H1 (cell line): Measurements from ENCODE around the gene COIL. TPM values are rescaled to one million over a fixed set of nuclear protein-coding genes. Genes with fewer than 3 reads are reported as not detected.

Experiments used
- CTCF ChIA-PET: fragments of 300-600 bp; sonication (Branson Sonifier 250); formaldehyde crosslinking; loops from one replicate; lab custom pipeline; 2021; ENCODE audit not compliant: partially characterized antibody; lab: Charles Lee
- POLR2A ChIA-PET: fragments of 300-600 bp; sonication (Branson Sonifier 250); formaldehyde crosslinking; loops from one replicate; lab custom pipeline; 2021; ENCODE audit warnings: inconsistent platforms; ENCODE audit not compliant: partially characterized antibody; lab: Charles Lee
- DNase-seq, 2 experiments: peaks; one replicate each; pipeline versions ENCODE4 v3.0.0 to v3.0.0-alpha.2; 2010 to 2022; ENCODE audit warnings: low spot score in 2 of 2, low read depth in 1 of 2, mixed read lengths in 1 of 2
- FAIRE-seq: peaks from 2 replicates; lab custom pipeline; 2011; peaks lifted over from hg19 to GRCh38; lab: Jason Lieb, UNC
- H2AFZ ChIP-seq: 2 replicates; pipeline ENCODE4 v1.8.1; 2012; ENCODE audit warnings: low read length, inconsistent platforms
- H2AK5ac ChIP-seq: 2 replicates; pipeline ENCODE4 v1.6.1; 2013; ENCODE audit warnings: low read depth, low read length
- H2BK120ac ChIP-seq: replicated peaks from 2 replicates; pipeline ENCODE3; 2013; ENCODE audit warnings: low read depth, low read length, inconsistent platforms
- H2BK12ac ChIP-seq: 2 replicates; pipeline ENCODE4 v1.6.1; 2013; ENCODE audit warnings: low read depth, low read length
- H2BK15ac ChIP-seq: 2 replicates; pipeline ENCODE4 v1.6.1; 2013; ENCODE audit warnings: low read length
- H2BK20ac ChIP-seq: 2 replicates; pipeline ENCODE4 v1.6.1; 2013; ENCODE audit warnings: low read length
- H2BK5ac ChIP-seq: 2 replicates; pipeline ENCODE4 v1.6.1; 2013; ENCODE audit warnings: low read depth, low read length
- H3K14ac ChIP-seq: 2 replicates; pipeline ENCODE4 v1.6.1; 2013; ENCODE audit warnings: inconsistent platforms; ENCODE audit not compliant: insufficient read length
- H3K18ac ChIP-seq: 2 replicates; pipeline ENCODE4 v1.6.1; 2013; ENCODE audit warnings: low read length; ENCODE audit errors: extremely low read depth
- H3K23ac ChIP-seq: 2 replicates; pipeline ENCODE4 v1.6.1; 2013; ENCODE audit warnings: inconsistent platforms; ENCODE audit not compliant: insufficient read length
- H3K23me2 ChIP-seq: 2 replicates; pipeline ENCODE4 v1.6.1; 2013; ENCODE audit warnings: low read depth, low read length
- H3K27ac ChIP-seq: 2 replicates; pipeline ENCODE4 v1.6.1; 2011; ENCODE audit warnings: low read depth, low read length, inconsistent platforms
- H3K27me3 ChIP-seq, 4 experiments: replicated peaks in 1 of 4; 1 replicate in 1 of 4; 2 replicates in 3 of 4; pipeline versions ENCODE4 v1.6.1 to v1.8.1; 2011 to 2013; ENCODE audit warnings: low read length in 3 of 4, mild to moderate bottlenecking in 3 of 4, inconsistent platforms in 2 of 4, mixed read lengths in 2 of 4, moderate library complexity in 1 of 4; ENCODE audit not compliant: control insufficient read depth in 3 of 4, insufficient read depth in 3 of 4; ENCODE audit errors: extremely low read depth in 1 of 4
- H3K36me3 ChIP-seq, 4 experiments: 2 replicates each; pipeline versions ENCODE4 v1.6.1 to v1.8.1; 2011 to 2013; ENCODE audit warnings: mild to moderate bottlenecking in 4 of 4, low read length in 3 of 4, moderate library complexity in 2 of 4, control low read depth in 1 of 4, inconsistent platforms in 1 of 4; ENCODE audit not compliant: insufficient read depth in 4 of 4, control insufficient read depth in 2 of 4
- H3K4ac ChIP-seq: replicated peaks from 2 replicates; pipeline ENCODE3; 2013; ENCODE audit warnings: low read length, low read depth, mixed read lengths, inconsistent platforms; ENCODE audit not compliant: insufficient read length
- H3K4me1 ChIP-seq, 4 experiments: replicated peaks in 1 of 4; 1 replicate in 1 of 4; 2 replicates in 3 of 4; pipeline versions ENCODE4 v1.6.1 to v1.8.1; 2011 to 2013; ENCODE audit warnings: low read length in 3 of 4, inconsistent platforms in 2 of 4, mixed read lengths in 1 of 4; ENCODE audit not compliant: insufficient read depth in 4 of 4, control insufficient read depth in 3 of 4
- H3K4me2 ChIP-seq, 2 experiments: 2 replicates each; pipeline versions ENCODE4 v1.6.1 to v1.8.1; 2011 to 2013; ENCODE audit warnings: low read depth in 2 of 2, low read length in 2 of 2, control low read depth in 1 of 2, inconsistent platforms in 1 of 2, mild to moderate bottlenecking in 1 of 2; ENCODE audit not compliant: insufficient read depth in 1 of 2
- H3K4me3 ChIP-seq, 4 experiments: fragments of 200-600, 300-600 bp in 1 of 4; sonication (generic), shearing (Covaris generic), sonication (Bioruptor Twin) in 1 of 4; 2 replicates each; pipeline versions ENCODE4 v1.5.1 to v1.8.1; 2011 to 2016; ENCODE audit warnings: low read length in 4 of 4, low read depth in 3 of 4, control low read depth in 2 of 4, inconsistent platforms in 2 of 4, mild to moderate bottlenecking in 2 of 4, mixed read lengths in 1 of 4, moderate library complexity in 1 of 4; ENCODE audit not compliant: insufficient read depth in 2 of 4; ENCODE audit errors: extremely low read depth in 1 of 4
- H3K56ac ChIP-seq: replicated peaks from 2 replicates; pipeline ENCODE3; 2013; ENCODE audit warnings: low read depth, mild to moderate bottlenecking, mixed read lengths, low read length, inconsistent platforms; ENCODE audit not compliant: insufficient read length
- H3K79me1 ChIP-seq: 2 replicates; pipeline ENCODE4 v1.6.1; 2013; ENCODE audit warnings: low read depth, low read length, control low read depth
- H3K79me2 ChIP-seq, 2 experiments: 2 replicates each; pipeline versions ENCODE4 v1.6.1 to v1.8.1; 2012 to 2013; ENCODE audit warnings: low read length in 2 of 2, mild to moderate bottlenecking in 2 of 2, inconsistent platforms in 1 of 2; ENCODE audit not compliant: insufficient read depth in 2 of 2, control insufficient read depth in 1 of 2
- H3K9ac ChIP-seq, 4 experiments: replicated peaks in 1 of 4; 1 replicate in 1 of 4; 2 replicates in 3 of 4; pipeline versions ENCODE4 v1.6.1 to v1.8.1; 2011 to 2013; ENCODE audit warnings: low read depth in 3 of 4, low read length in 3 of 4, control low read depth in 2 of 4, mild to moderate bottlenecking in 2 of 4, moderate library complexity in 2 of 4, inconsistent platforms in 1 of 4; ENCODE audit errors: extremely low read depth in 1 of 4
- H3K9me3 ChIP-seq, 2 experiments: 2 replicates each; pipeline versions ENCODE4 v1.6.1 to v1.8.1; 2012 to 2013; ENCODE audit warnings: mild to moderate bottlenecking in 2 of 2, moderate library complexity in 2 of 2, control low read depth in 1 of 2, inconsistent platforms in 1 of 2, low read depth in 1 of 2, low read length in 1 of 2, mixed read lengths in 1 of 2; ENCODE audit not compliant: insufficient read depth in 2 of 2
- H4K20me1 ChIP-seq, 2 experiments: replicated peaks in 1 of 2; 2 replicates each; pipeline versions ENCODE3 to v1.8.1; 2011 to 2013; ENCODE audit warnings: inconsistent platforms in 2 of 2, low read length in 2 of 2, mild to moderate bottlenecking in 1 of 2; ENCODE audit not compliant: insufficient read depth in 2 of 2, control insufficient read depth in 1 of 2
- H4K5ac ChIP-seq: 2 replicates; pipeline ENCODE4 v1.6.1; 2013; ENCODE audit warnings: low read length, low read depth, mixed read lengths, inconsistent platforms; ENCODE audit not compliant: insufficient read length
- H4K8ac ChIP-seq: 2 replicates; pipeline ENCODE4 v1.8.0; 2013; ENCODE audit warnings: mild to moderate bottlenecking, moderate library complexity, low read length, inconsistent platforms; ENCODE audit not compliant: insufficient read depth; ENCODE audit errors: extremely low read depth
- H4K91ac ChIP-seq: replicated peaks from 2 replicates; pipeline ENCODE3; 2013; ENCODE audit warnings: low read length, mixed read lengths, inconsistent platforms; ENCODE audit not compliant: insufficient read length
- CBX5 ChIP-seq: fragments of 300-800, 300-1000 bp; sonication (generic); IDR thresholded peaks from 2 replicates; pipeline ENCODE4 v1.7.1; 2016; ENCODE audit warnings: antibody characterized with exemption, low read length, low read depth
- HDAC6 ChIP-seq: IDR thresholded peaks from one replicate; pipeline ENCODE4 v1.7.1; 2012; ENCODE audit warnings: low read depth, mild to moderate bottlenecking, inconsistent platforms, low read length, moderate library complexity
- JUND ChIP-seq: IDR thresholded peaks from 2 replicates; pipeline ENCODE4 v1.6.1; 2011; ENCODE audit warnings: mild to moderate bottlenecking, improper control_type of control experiment, low read length
- SIN3A ChIP-seq, 2 experiments: IDR thresholded peaks in 1 of 2; conservative IDR thresholded peaks in 1 of 2; 2 replicates each; pipeline ENCODE4 v1.6.1; 2011 to 2012; ENCODE audit warnings: low read length in 2 of 2, improper control_type of control experiment in 1 of 2, low read depth in 1 of 2, mild to moderate bottlenecking in 1 of 2
- SP1 ChIP-seq: IDR thresholded peaks from 2 replicates; pipeline ENCODE4 v1.6.1; 2011; ENCODE audit warnings: low read depth, low read length
- ZNF274 ChIP-seq: IDR thresholded peaks from 2 replicates; pipeline ENCODE4 v1.7.0; 2012; ENCODE audit warnings: low read length, borderline replicate concordance; ENCODE audit errors: extremely low read depth
- WGBS, 2 experiments: shearing (Covaris generic) in 1 of 2; methylation state at CpG; one replicate each; pipeline versions ENCODE4 v1.1.6 to v1.1.7; 2013 to 2015; ENCODE audit warnings: low lambda C conversion rate in 2 of 2, mixed read lengths in 2 of 2, inconsistent platforms in 1 of 2, low coverage in 1 of 2, missing lambda C conversion rate in 1 of 2; ENCODE audit not compliant: insufficient replicate concordance in 2 of 2, insufficient coverage in 1 of 2, insufficient read length in 1 of 2; ENCODE audit errors: extremely low coverage in 1 of 2, missing lambda C conversion rate in 1 of 2; 5-methylcytosine and 5-hydroxymethylcytosine counted together
- polyA plus RNA-seq, 7 experiments: library from polyadenylated mRNA; depleted of rRNA in 3 of 7; stranded (reverse) in 5 of 7; unstranded in 2 of 7; fragments of >200 nt in 5 of 7; fragments of 200-250 nt in 2 of 7; gene quantifications; 1 replicate in 5 of 7; 2 replicates in 1 of 7; 4 replicates in 1 of 7; pipeline versions ENCODE4 v1.2.1 to v1.2.3, GENCODE V29; 2011 to 2013; ENCODE audit warnings: missing spikeins in 2 of 7, mixed read lengths in 2 of 7
- total RNA-seq: library from RNA; stranded (reverse); fragmentation: NEBNext Ultra II Directional; extraction: Animal tissue kit (Norgen Biotek cat#: 25700); gene quantifications from 2 replicates; pipeline ENCODE4 v1.2.1, GENCODE V29; 2021

Gene COIL
- total and polyA plus RNA-seq, 2 of the 8 experiments (the other 6 are each of a cell fraction or from before 2014, with no cell fraction given) = 5.2 to 23.6 TPM

GRCh38 chr17:56974055-56974454, 13.2 kb upstream of the COIL start:
- no peak for FAIRE-seq
- Histone ChIP-seq H2BK15ac (no peak overlapping the region), H3K9me3 (peaks cover 4 to 18% of the 10 kb centered on the region in 2 experiments; a peak in 2 of 4 replicates), H3K79me1 (no peaks in the 10 kb centered on the region), H3K79me2 (no peaks in the 10 kb centered on the region), H2BK120ac (no peak overlapping the region), H2BK12ac (no peak overlapping the region), H3K27me3 (no peaks in the 10 kb centered on the region), H3K18ac (no peak overlapping the region), H3K23ac (no peak overlapping the region), H3K36me3 (no peaks in the 10 kb centered on the region; a peak in 1 of 8 replicates), H4K20me1 (no peaks in the 10 kb centered on the region), H4K91ac (no peak overlapping the region), H3K23me2 (peaks cover 2% of the 10 kb centered on the region; the same call in 1 of the 2 replicates), H2BK20ac (no peak overlapping the region), H3K27ac (no peak overlapping the region), H3K14ac (no peak overlapping the region), H3K4me1 (peaks cover 0 to 9% (median 0%) of the 10 kb centered on the region in 4 experiments; a peak in 3 of 7 replicates), H2AFZ (no peak overlapping the region), H3K4me3 (no peak overlapping the region), H3K9ac (no peak overlapping the region), H2AK5ac (no peak overlapping the region), H2BK5ac (no peak overlapping the region), H3K4me2 (no peak overlapping the region), H4K5ac (no peak overlapping the region), H3K4ac (no peak overlapping the region), H4K8ac (no peak overlapping the region), H3K56ac (no peak overlapping the region)
- ChIA-PET POLR2A (no interaction called here), CTCF (interaction anchor here (1.5 kb wide), 1 partner anchor 13 kb away, joined by 3 read pairs; the partner anchor contains the start of gene COIL)
- no peak for DNase-seq
- 94% methylated on average over 2 of the region's 2 CpGs; no CpG with 5 or more reads in 1 of the 2 experiments for WGBS, 2 experiments
- TF ChIP-seq SP1 (no peak), HDAC6 (no peak), SIN3A (conservative IDR thresholded peaks at IDR 0.05 in 1 of 2, IDR thresholded peaks at IDR 0.05 in 1 of 2; ENCODE audit: low read depth in 1 of 2, low read length in 2 of 2) (no peak), ZNF274 (no peak), JUND (no peak), CBX5 (no peak)
